Gastrocnemius medialis (tissue), 4 donors: ENCODE data around the gene AKIRIN2. TPM values are rescaled to one million over a fixed set of nuclear protein-coding genes. Genes with fewer than 3 reads are reported as not detected.

Experiments used
- ATAC-seq, 2 donors: fragments of 150-250 bp; one replicate each; pipeline ENCODE4 v1.9.1; 2016
- DNase-seq, 2 donors: peaks; one replicate each; pipeline ENCODE4 v3.0.0-alpha.2; 2019
- H3K27ac ChIP-seq, 4 donors: fragments of 200-600 bp; sonication (generic); 1 replicate in 1 of 4; 2 replicates in 3 of 4; pipeline ENCODE4 v1.5.1; 2016 to 2018; ENCODE audit warnings: mild to moderate bottlenecking in 2 of 4, moderate library complexity in 1 of 4
- H3K27me3 ChIP-seq, 3 donors: fragments of 200-600 bp; sonication (generic) in 2 of 3; 1 replicate in 1 of 3; 2 replicates in 2 of 3; pipeline versions ENCODE4 v1.5.1 to v1.6.0; 2016 to 2019; ENCODE audit warnings: mild to moderate bottlenecking in 1 of 3, moderate library complexity in 1 of 3
- H3K36me3 ChIP-seq, 2 donors: fragments of 200-600 bp; sonication (generic) in 1 of 2; one replicate each; pipeline ENCODE4 v1.5.1; 2017 to 2018
- H3K4me1 ChIP-seq, 2 donors: fragments of 200-600 bp; sonication (generic) in 1 of 2; one replicate each; pipeline ENCODE4 v1.5.1; 2016 to 2017; ENCODE audit warnings: mild to moderate bottlenecking in 2 of 2
- H3K4me3 ChIP-seq, 4 donors: fragments of 200-600 bp; sonication (generic) in 3 of 4; 1 replicate in 1 of 4; 2 replicates in 3 of 4; pipeline ENCODE4 v1.5.1; 2016 to 2019; ENCODE audit warnings: mild to moderate bottlenecking in 2 of 4
- H3K9me3 ChIP-seq, 3 donors: fragments of 200-600 bp; sonication (generic) in 2 of 3; 1 replicate in 1 of 3; 2 replicates in 2 of 3; pipeline ENCODE4 v1.5.1; 2016 to 2019
- CTCF ChIP-seq, 5 experiments: fragments of 450-650 bp in 3 of 5; fragments of 200-600 bp in 2 of 5; sonication (generic) in 2 of 5; IDR thresholded peaks in 4 of 5; conservative IDR thresholded peaks in 1 of 5; 1 replicate in 4 of 5; 2 replicates in 1 of 5; pipeline ENCODE4 v1.5.1; 2016 to 2019; ENCODE audit warnings: antibody characterized with exemption in 5 of 5, mild to moderate bottlenecking in 3 of 5, moderate library complexity in 3 of 5
- POLR2A ChIP-seq, 2 donors: fragments of 450-650 bp; IDR thresholded peaks; one replicate each; pipeline ENCODE4 v1.6.1; 2017; ENCODE audit warnings: antibody characterized with exemption in 2 of 2, mild to moderate bottlenecking in 2 of 2, moderate library complexity in 2 of 2
- in situ Hi-C, 4 donors: fragments of 200-750 bp; cut with MboI; loops; one replicate each; pipeline versions ENCODE4 v1.15.0 to v1.8.0; 2017; ENCODE audit warnings: low sequenced_read_pairs in 4 of 4
- intact Hi-C: fragments of 100-400 bp; cut with DNase I; formaldehyde crosslinking; loops from one replicate; pipeline ENCODE4 v1.15.1; 2023; ENCODE audit warnings: low total_unique reads
- total RNA-seq, 4 donors: library from RNA; depleted of rRNA; stranded (reverse); fragments of >200 nt; gene quantifications; one replicate each; pipeline versions ENCODE4 v1.1.0 to v1.2.3, GENCODE V29; 2016

The AKIRIN2 gene
- total RNA-seq, 4 donors from 2014 or later, result 25.6 to 44.5 (median 33.1) TPM

- ATAC-seq (peak; percentile 32 to 33), DNase-seq (no peak)
- Histone ChIP-seq H3K36me3 (no peaks in the 10 kb centered on the region), H3K27ac (peak overlapping the region; percentile 69 to 79 (median 72)), H3K4me1 (peaks cover 28 to 48% of the 10 kb centered on the region in 2 donors), H3K4me3 (no peak overlapping the region), H3K27me3 (no peaks in the 10 kb centered on the region), H3K9me3 (no peaks in the 10 kb centered on the region)
- in situ Hi-C loops, result no loop called here
- TF ChIP-seq CTCF (IDR thresholded peaks at IDR 0.05 in 4 of 5, conservative IDR thresholded peaks at IDR 0.05 in 1 of 5) (no peak), POLR2A (IDR thresholded peaks at IDR 0.05) (no peak)
- intact Hi-C loops, result loop anchor here (10.0 kb wide), 1 partner anchor 133 kb away; no protein-coding TSS in a partner anchor
These were observed 40.5 kb downstream of the AKIRIN2 start for GRCh38 chr6:87661503-87661902.

GRCh38 chr6:87661016-87661415 lies 41.0 kb downstream of the AKIRIN2 start:
- Histone ChIP-seq H3K4me3 (no peak overlapping the region), H3K36me3 (no peaks in the 10 kb centered on the region), H3K4me1 (peaks cover 28 to 48% of the 10 kb centered on the region in 2 donors), H3K9me3 (no peaks in the 10 kb centered on the region), H3K27me3 (no peaks in the 10 kb centered on the region), H3K27ac (peak overlapping the region; percentile 69 to 79 (median 72))
- intact Hi-C loops, result loop anchor here (10.0 kb wide), 1 partner anchor 134 kb away; no protein-coding TSS in a partner anchor
- ATAC-seq (peak; percentile 38 to 45), DNase-seq (no peak)
- TF ChIP-seq POLR2A (IDR thresholded peaks at IDR 0.05), result no peak
- TF ChIP-seq CTCF (IDR thresholded peaks at IDR 0.05 in 4 of 5, conservative IDR thresholded peaks at IDR 0.05 in 1 of 5), result no peak
- in situ Hi-C loops, result no loop called here

DNA sequence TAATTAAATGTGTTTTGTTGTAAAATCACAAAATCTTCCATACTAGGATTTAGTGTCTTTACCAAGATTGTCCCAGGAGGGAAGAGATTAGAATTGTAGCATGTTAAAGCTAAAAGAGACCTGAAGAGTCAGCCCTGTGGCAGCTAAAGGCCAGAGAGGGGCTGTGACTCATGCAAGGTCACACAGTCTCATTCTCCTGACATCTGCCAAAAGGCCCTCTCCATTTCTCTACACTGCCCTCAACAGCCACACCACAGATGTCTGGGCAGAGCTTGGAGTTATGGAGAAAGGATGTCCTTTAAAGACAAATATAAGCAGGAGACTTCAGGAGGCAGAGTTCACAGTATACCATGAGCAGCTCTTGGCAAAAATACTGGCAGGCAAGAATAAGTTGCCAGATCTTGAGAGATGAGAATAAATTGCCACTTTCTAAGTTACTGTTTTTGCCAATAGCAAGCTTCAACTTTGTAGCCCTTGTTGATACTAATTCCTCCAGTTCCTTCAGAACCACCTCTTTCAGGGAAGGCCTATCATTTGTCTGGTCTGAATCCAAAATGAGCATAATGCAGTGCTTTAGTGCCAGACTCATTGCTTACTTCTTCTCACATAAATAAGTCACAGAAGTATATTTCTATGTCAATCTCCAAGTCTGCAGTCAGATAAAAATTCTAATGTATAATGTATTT lies 41.7 kb downstream of the AKIRIN2 start:
- DNase-seq, result peak; percentile 32 to 65
- in situ Hi-C loops (no loop called here), intact Hi-C loops (loop anchor here (10.0 kb wide), 1 partner anchor 134 kb away; no protein-coding TSS in a partner anchor)
- Histone ChIP-seq H3K27ac (peak overlapping the region; percentile 69 to 79 (median 72)), H3K27me3 (no peaks in the 10 kb centered on the region), H3K4me3 (no peak overlapping the region), H3K4me1 (peaks cover 28 to 48% of the 10 kb centered on the region in 2 donors), H3K9me3 (no peaks in the 10 kb centered on the region), H3K36me3 (peaks cover 0 to 5% of the 10 kb centered on the region in 2 donors)
- TF ChIP-seq CTCF (IDR thresholded peaks at IDR 0.05 in 4 of 5, conservative IDR thresholded peaks at IDR 0.05 in 1 of 5), result no peak
- TF ChIP-seq POLR2A (IDR thresholded peaks at IDR 0.05), result no peak
- peak; percentile 86 for ATAC-seq

- H3K36me3 ChIP-seq, result peaks cover 0 to 11% of the 10 kb centered on the region in 2 donors
- ATAC-seq (no peak), DNase-seq (no peak)
- H3K27ac ChIP-seq, result peak overlapping the region in 2 of 4 donors; percentile 22 to 73
- peaks cover 28 to 42% of the 10 kb centered on the region in 2 donors for H3K4me1 ChIP-seq
- no peaks in the 10 kb centered on the region for H3K9me3 ChIP-seq
- H3K4me3 ChIP-seq, result no peak overlapping the region
- H3K27me3 ChIP-seq, result no peaks in the 10 kb centered on the region
- TF ChIP-seq CTCF (IDR thresholded peaks at IDR 0.05 in 4 of 5, conservative IDR thresholded peaks at IDR 0.05 in 1 of 5) (no peak), POLR2A (IDR thresholded peaks at IDR 0.05) (no peak)
- in situ Hi-C loops, result no loop called here
- intact Hi-C loops, result no loop called here
These were observed 43.5 kb downstream of the AKIRIN2 start for GRCh38 chr6:87658516-87658915.
